ENCODE data around the gene TRIM65. TPM values are rescaled to one million over a fixed set of nuclear protein-coding genes. Genes with fewer than 3 reads are reported as not detected.
A peak's percentile ranks its signal among the peaks of the same experiment; 100 is the strongest.

The TRIM65 gene
- total RNA-seq, 1 experiment from 2014 or later, result 23.1 TPM

DNA sequence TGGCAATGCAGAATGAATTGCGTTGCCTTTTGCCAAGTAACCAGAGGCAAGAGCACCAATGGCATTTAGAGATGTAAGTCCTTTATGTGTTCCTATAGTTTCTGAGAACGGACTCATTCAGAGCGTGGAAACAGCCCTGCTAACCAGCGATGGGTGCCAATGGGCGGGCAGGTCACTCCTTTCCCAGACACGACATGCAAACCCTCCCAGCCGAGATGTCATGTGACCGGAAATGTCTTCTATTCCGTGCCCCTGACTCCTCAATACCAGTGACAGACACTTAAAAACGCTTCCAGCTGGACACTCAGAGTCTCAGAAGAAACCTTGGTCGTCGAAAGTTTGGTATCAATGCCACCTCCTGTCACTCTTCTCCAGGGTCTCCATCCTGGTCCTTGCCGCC, 40.9 kb upstream of the TRIM65 start:
- peaks cover 9% of the 10 kb centered on the region for H3K4me1 ChIP-seq
- no peaks in the 10 kb centered on the region for H3K9me3 ChIP-seq
- intact Hi-C loops (cut with micrococcal nuclease; ENCODE audit: unreplicated experiment), result no loop called here
- CTCF ChIA-PET, result no interaction called here
- H3K4me1 Mint-ChIP-seq (ENCODE audit: low read depth, unreplicated experiment), result peaks cover 5% of the 10 kb centered on the region
- POLR2A ChIA-PET, result no interaction called here
- H3K4me3 ChIP-seq (ENCODE audit: low read depth, low read length), result no peak overlapping the region
- no TSS peak for BruUV-seq (replicated peaks)
- H3K27ac Mint-ChIP-seq (ENCODE audit: unreplicated experiment), result no peak overlapping the region
- peaks cover 15% of the 10 kb centered on the region for H3K36me3 Mint-ChIP-seq (ENCODE audit: insufficient read depth, unreplicated experiment)
- H3K27me3 Mint-ChIP-seq (ENCODE audit: insufficient read depth, unreplicated experiment), result no peaks in the 10 kb centered on the region
- DNase-seq, result no peak
- H3K4me3 Mint-ChIP-seq (ENCODE audit: unreplicated experiment), result no peak overlapping the region
- H3K27me3 ChIP-seq (replicated peaks; ENCODE audit: control insufficient read depth, insufficient read depth, low read length), result no peaks in the 10 kb centered on the region
- H3K9me3 Mint-ChIP-seq (ENCODE audit: unreplicated experiment), result no peaks in the 10 kb centered on the region
- no peaks in the 10 kb centered on the region; the same call in 1 of the 2 replicates for H3K36me3 ChIP-seq (ENCODE audit: control insufficient read depth, insufficient read depth, low read length)
- TF ChIP-seq, protein P1, sequence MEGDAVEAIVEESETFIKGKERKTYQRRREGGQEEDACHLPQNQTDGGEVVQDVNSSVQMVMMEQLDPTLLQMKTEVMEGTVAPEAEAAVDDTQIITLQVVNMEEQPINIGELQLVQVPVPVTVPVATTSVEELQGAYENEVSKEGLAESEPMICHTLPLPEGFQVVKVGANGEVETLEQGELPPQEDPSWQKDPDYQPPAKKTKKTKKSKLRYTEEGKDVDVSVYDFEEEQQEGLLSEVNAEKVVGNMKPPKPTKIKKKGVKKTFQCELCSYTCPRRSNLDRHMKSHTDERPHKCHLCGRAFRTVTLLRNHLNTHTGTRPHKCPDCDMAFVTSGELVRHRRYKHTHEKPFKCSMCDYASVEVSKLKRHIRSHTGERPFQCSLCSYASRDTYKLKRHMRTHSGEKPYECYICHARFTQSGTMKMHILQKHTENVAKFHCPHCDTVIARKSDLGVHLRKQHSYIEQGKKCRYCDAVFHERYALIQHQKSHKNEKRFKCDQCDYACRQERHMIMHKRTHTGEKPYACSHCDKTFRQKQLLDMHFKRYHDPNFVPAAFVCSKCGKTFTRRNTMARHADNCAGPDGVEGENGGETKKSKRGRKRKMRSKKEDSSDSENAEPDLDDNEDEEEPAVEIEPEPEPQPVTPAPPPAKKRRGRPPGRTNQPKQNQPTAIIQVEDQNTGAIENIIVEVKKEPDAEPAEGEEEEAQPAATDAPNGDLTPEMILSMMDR (IDR thresholded peaks at IDR 0.05; ENCODE audit: insufficient read depth in 1 of 2, low read depth in 1 of 2, low read length in 1 of 2, severe bottlenecking in 1 of 2, unreplicated experiment in 1 of 2), result no peak

GRCh38 chr17:75933808-75934207, 37.1 kb upstream of the TRIM65 start:
- Histone ChIP-seq H3K4me1 (peaks cover 22% of the 10 kb centered on the region), H3K36me3 (ENCODE audit: control insufficient read depth, insufficient read depth, low read length) (no peaks in the 10 kb centered on the region), H3K4me3 (ENCODE audit: low read depth, low read length) (no peak overlapping the region), H3K9me3 (0 out of 2 replicates have a peak, but pooled peaks cover 5% of the 10 kb centered on the region), H3K27me3 (replicated peaks; ENCODE audit: control insufficient read depth, insufficient read depth, low read length) (no peaks in the 10 kb centered on the region)
- Mint-ChIP-seq H3K4me1 (ENCODE audit: low read depth, unreplicated experiment) (peaks cover 6% of the 10 kb centered on the region), H3K27ac (ENCODE audit: unreplicated experiment) (no peak overlapping the region), H3K4me3 (ENCODE audit: unreplicated experiment) (no peak overlapping the region), H3K27me3 (ENCODE audit: insufficient read depth, unreplicated experiment) (no peaks in the 10 kb centered on the region), H3K36me3 (ENCODE audit: insufficient read depth, unreplicated experiment) (peaks cover 5% of the 10 kb centered on the region), H3K9me3 (ENCODE audit: unreplicated experiment) (no peaks in the 10 kb centered on the region)
- ChIA-PET CTCF (interaction anchor here (0.7 kb wide), 1 partner anchor 19 kb away, joined by 5 read pairs; no protein-coding TSS in a partner anchor), POLR2A (no interaction called here)
- TF ChIP-seq, protein P1 (IDR thresholded peaks at IDR 0.05; ENCODE audit: insufficient read depth in 1 of 2, low read depth in 1 of 2, low read length in 1 of 2, severe bottlenecking in 1 of 2, unreplicated experiment in 1 of 2), result no peak
- no peak for DNase-seq
- intact Hi-C loops (cut with micrococcal nuclease; ENCODE audit: unreplicated experiment), result no loop called here
- no TSS peak for BruUV-seq (replicated peaks)

DNA sequence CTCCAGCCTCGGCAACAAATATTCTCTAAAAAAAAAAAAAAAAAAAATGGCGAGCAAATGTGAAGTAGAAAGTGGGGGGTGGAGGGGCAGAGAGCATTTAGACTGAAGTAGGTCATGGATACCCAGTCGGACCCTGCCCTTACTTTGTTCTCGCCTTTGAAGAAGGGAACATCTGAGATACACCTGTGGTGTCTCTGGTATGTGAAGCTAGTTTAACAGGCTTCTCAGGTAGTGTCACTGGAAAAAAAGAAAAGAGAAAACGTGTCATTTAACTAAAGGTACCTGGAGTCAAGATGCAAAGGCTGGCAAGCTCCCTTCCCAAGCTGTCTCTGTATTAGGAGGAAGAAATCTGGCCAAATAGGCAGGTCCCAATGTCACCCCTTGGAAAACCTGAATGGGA, 36.1 kb upstream of the TRIM65 start:
- CTCF ChIA-PET, result no interaction called here
- TF ChIP-seq, protein P1 (IDR thresholded peaks at IDR 0.05; ENCODE audit: insufficient read depth in 1 of 2, low read depth in 1 of 2, low read length in 1 of 2, severe bottlenecking in 1 of 2, unreplicated experiment in 1 of 2), result no peak
- Histone ChIP-seq H3K4me1 (peaks cover 22% of the 10 kb centered on the region), H3K4me3 (ENCODE audit: low read depth, low read length) (no peak overlapping the region), H3K36me3 (ENCODE audit: control insufficient read depth, insufficient read depth, low read length) (no peaks in the 10 kb centered on the region), H3K9me3 (0 out of 2 replicates have a peak, but pooled peaks cover 5% of the 10 kb centered on the region), H3K27me3 (replicated peaks; ENCODE audit: control insufficient read depth, insufficient read depth, low read length) (no peaks in the 10 kb centered on the region)
- intact Hi-C loops (cut with micrococcal nuclease; ENCODE audit: unreplicated experiment), result no loop called here
- Mint-ChIP-seq H3K36me3 (ENCODE audit: insufficient read depth, unreplicated experiment) (peaks cover 5% of the 10 kb centered on the region), H3K9me3 (ENCODE audit: unreplicated experiment) (no peaks in the 10 kb centered on the region), H3K4me1 (ENCODE audit: low read depth, unreplicated experiment) (peaks cover 6% of the 10 kb centered on the region), H3K4me3 (ENCODE audit: unreplicated experiment) (peak overlapping the region; percentile 19), H3K27ac (ENCODE audit: unreplicated experiment) (no peak overlapping the region), H3K27me3 (ENCODE audit: insufficient read depth, unreplicated experiment) (no peaks in the 10 kb centered on the region)
- POLR2A ChIA-PET, result interaction anchor here (0.7 kb wide), 1 partner anchor 9 kb away, joined by 3 read pairs; no protein-coding TSS in a partner anchor
- no TSS peak for BruUV-seq (replicated peaks)
- peak in 1 of 2 experiments; percentile 47 for DNase-seq
